ENCODE results near the gene DTNBP1.

DNA sequence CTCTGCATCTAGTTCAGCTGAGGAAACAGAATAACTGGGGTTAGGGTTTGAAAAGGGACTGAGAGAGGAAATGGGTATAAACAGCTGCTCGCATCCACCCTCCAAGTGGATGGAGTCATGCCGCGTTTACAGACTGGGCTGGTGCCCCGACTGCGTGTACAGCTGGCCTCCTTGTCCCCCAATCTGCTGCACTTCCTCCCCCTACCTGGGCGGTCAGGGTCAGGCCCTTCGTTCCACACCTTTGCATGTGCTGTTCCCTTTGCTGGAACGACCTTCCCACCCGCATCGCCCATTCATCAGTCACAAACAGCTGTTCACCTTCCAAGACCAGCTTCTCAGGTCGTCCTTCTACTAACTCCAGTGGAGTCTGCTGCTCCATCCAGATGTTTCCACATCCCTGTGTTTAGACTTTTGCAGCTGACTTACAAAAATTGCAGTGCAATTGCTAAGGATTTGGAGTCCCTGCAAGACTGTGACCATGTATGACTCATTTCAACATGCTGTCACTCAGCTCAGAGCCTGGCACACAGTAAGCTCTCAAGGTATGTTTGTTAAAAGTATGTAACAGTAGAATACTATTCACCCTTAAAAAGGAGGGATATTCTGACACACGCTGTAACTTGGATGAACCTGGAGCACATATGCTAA, 129.3 kb downstream of the DTNBP1 start:
- TF ChIP-seq EZH2 (IDR thresholded peaks at IDR 0.05; ENCODE audit: insufficient read depth, poor library complexity, severe bottlenecking): no peak
- TF ChIP-seq EZH2phosphoT487 (IDR thresholded peaks at IDR 0.05; ENCODE audit: insufficient read depth, low read depth): no peak

Measured in GM23248 (cell line).